Smooth muscle cell (in vitro differentiated cells): ENCODE data around the gene LRP2BP. TPM values are rescaled to one million over a fixed set of nuclear protein-coding genes. Genes with fewer than 3 reads are reported as not detected.

Experiments used
- DNase-seq: peaks from one replicate; lab custom pipeline; 2025; ENCODE audit not compliant: unreplicated experiment; lab: John Stamatoyannopoulos, UW
- H2AFZ ChIP-seq: fragments of 200-600 bp; sonication (generic); 2 replicates; pipeline ENCODE4 v1.6.0; 2016; ENCODE audit warnings: antibody characterized with exemption, low read depth, mild to moderate bottlenecking
- H3F3A ChIP-seq: fragments of 200-600 bp; sonication (generic); 2 replicates; pipeline ENCODE4 v1.6.0; 2017; ENCODE audit warnings: antibody characterized with exemption, low read depth
- H3K27ac ChIP-seq: fragments of 200-600 bp; sonication (generic); 2 replicates; pipeline ENCODE4 v1.5.1; 2016; ENCODE audit warnings: low read depth, mild to moderate bottlenecking
- H3K27me3 ChIP-seq: fragments of 200-600 bp; sonication (generic); 2 replicates; pipeline ENCODE4 v1.6.1; 2016; ENCODE audit warnings: low read depth, mild to moderate bottlenecking
- H3K36me3 ChIP-seq: fragments of 200-600 bp; sonication (generic); 2 replicates; pipeline ENCODE4 v1.5.1; 2016; ENCODE audit warnings: low read depth
- H3K4me1 ChIP-seq: fragments of 200-600 bp; sonication (generic); 2 replicates; pipeline ENCODE4 v1.5.1; 2016; ENCODE audit warnings: low read depth
- H3K4me2 ChIP-seq: fragments of 200-600 bp; sonication (generic); 2 replicates; pipeline ENCODE4 v1.6.0; 2016; ENCODE audit warnings: mild to moderate bottlenecking
- H3K4me3 ChIP-seq: fragments of 200-600 bp; sonication (generic); 2 replicates; pipeline ENCODE4 v1.5.1; 2016; ENCODE audit warnings: mild to moderate bottlenecking
- H3K79me2 ChIP-seq: fragments of 200-600 bp; sonication (generic); 2 replicates; pipeline ENCODE4 v1.6.0; 2016; ENCODE audit warnings: low read depth, mild to moderate bottlenecking
- H3K9ac ChIP-seq: fragments of 200-600 bp; sonication (generic); 2 replicates; pipeline ENCODE4 v1.6.0; 2016; ENCODE audit warnings: low read depth
- H3K9me3 ChIP-seq: fragments of 200-600 bp; sonication (generic); replicated peaks from 2 replicates; pipeline ENCODE4 v1.5.1; 2016; ENCODE audit warnings: low read depth
- H4K20me1 ChIP-seq: fragments of 200-600 bp; sonication (generic); 2 replicates; pipeline ENCODE4 v1.6.0; 2016; ENCODE audit warnings: low read depth
- CTCF ChIP-seq: fragments of 200-600 bp; sonication (generic); IDR thresholded peaks from 2 replicates; pipeline ENCODE4 v1.5.1; 2017; ENCODE audit warnings: borderline replicate concordance, mild to moderate bottlenecking, antibody characterized with exemption; ENCODE audit not compliant: insufficient read depth, poor library complexity, severe bottlenecking
- WGBS: methylation state at CpG from one replicate; pipeline ENCODE4 v1.1.7; 2016; ENCODE audit warnings: low lambda C conversion rate; 5-methylcytosine and 5-hydroxymethylcytosine counted together
- polyA plus RNA-seq: library from polyadenylated mRNA; unstranded; fragments of >200 nt; fragmentation: Nextera tagmentation; extraction: Ambion mirVana; gene quantifications from 2 replicates; pipeline ENCODE4 v1.2.1, GENCODE V29; 2016
- total RNA-seq: library from RNA; depleted of rRNA; stranded (reverse); fragments of >200 nt; gene quantifications from 2 replicates; pipeline ENCODE4 v1.2.3, GENCODE V29; 2014

Gene LRP2BP
- total and polyA plus RNA-seq, 2 experiments from 2014 or later, result 0.48 to 1.4 TPM

DNA sequence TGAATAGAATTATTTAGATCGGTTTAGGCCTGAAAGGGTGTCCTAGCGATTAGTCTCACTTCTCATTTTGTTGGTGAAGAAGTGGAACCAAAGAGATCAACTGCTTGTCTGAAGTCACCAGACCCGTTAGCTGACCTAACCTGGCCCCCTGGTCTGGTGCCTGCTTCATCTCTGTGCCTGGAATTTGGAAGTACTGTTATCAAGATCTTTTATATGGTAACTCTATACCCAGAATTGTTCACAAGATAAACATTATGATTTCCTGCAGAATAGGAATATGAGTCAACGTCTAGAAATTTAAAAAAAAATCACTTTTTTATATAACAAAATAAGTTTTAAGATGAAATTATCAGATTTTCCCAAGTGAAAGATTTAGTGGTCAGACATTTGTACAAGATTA lies 37.2 kb downstream of the LRP2BP start:
- Histone ChIP-seq H3K4me2 (no peak overlapping the region), H3K79me2 (no peaks in the 10 kb centered on the region), H4K20me1 (no peaks in the 10 kb centered on the region), H3K9ac (no peak overlapping the region), H3F3A (no peaks in the 10 kb centered on the region), H3K27ac (peak overlapping the region; percentile 44), H3K36me3 (no peaks in the 10 kb centered on the region), H3K9me3 (no peaks in the 10 kb centered on the region), H3K27me3 (no peaks in the 10 kb centered on the region), H2AFZ (no peak overlapping the region), H3K4me1 (peaks cover 6% of the 10 kb centered on the region), H3K4me3 (no peak overlapping the region)
- DNase-seq, result no peak
- TF ChIP-seq CTCF, result no peak
- 89% methylated on average over 4 of the region's 4 CpGs for WGBS

- no peaks in the 10 kb centered on the region for H3K36me3 ChIP-seq
- H3K79me2 ChIP-seq, result no peaks in the 10 kb centered on the region
- H3K4me1 ChIP-seq, result peaks cover 6% of the 10 kb centered on the region
- H4K20me1 ChIP-seq, result no peaks in the 10 kb centered on the region
- H3K9ac ChIP-seq, result no peak overlapping the region
- no peak for DNase-seq
- no peak overlapping the region for H3K4me2 ChIP-seq
- no peaks in the 10 kb centered on the region for H3F3A ChIP-seq
- H3K9me3 ChIP-seq, result no peaks in the 10 kb centered on the region
- H3K27me3 ChIP-seq, result no peaks in the 10 kb centered on the region
- H2AFZ ChIP-seq, result no peak overlapping the region
- peak overlapping the region; percentile 44 for H3K27ac ChIP-seq
- WGBS, result 94% methylated on average over 7 of the region's 7 CpGs
- TF ChIP-seq CTCF, result no peak
- no peak overlapping the region for H3K4me3 ChIP-seq
Measured at GRCh38 chr4:185357733-185358440, 37.8 kb downstream of the LRP2BP start.

DNA sequence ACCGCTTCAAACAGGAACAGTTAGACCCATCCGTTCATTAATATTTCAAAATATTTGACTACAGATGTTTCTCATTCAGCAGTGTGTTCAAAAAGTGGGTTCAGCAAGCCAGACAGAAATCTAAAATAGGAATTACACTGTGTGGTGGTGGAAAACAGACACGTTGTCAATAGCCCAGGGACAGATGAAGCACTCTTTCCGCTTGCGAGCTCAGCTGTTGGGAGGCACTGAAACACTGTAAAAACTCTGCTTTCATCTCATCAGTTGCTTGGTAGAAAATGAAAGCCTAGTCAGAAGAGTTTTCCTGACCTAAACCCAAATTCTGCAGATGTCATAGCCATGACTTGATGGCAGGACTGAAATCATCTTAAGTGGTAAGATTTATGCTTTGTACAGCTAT lies 38.5 kb downstream of the LRP2BP start:
- Histone ChIP-seq H4K20me1 (no peaks in the 10 kb centered on the region), H3K4me3 (no peak overlapping the region), H3K27me3 (no peaks in the 10 kb centered on the region), H3F3A (no peaks in the 10 kb centered on the region), H3K27ac (no peak overlapping the region), H3K79me2 (no peaks in the 10 kb centered on the region), H3K9ac (no peak overlapping the region), H3K4me1 (peaks cover 6% of the 10 kb centered on the region), H3K36me3 (no peaks in the 10 kb centered on the region), H3K9me3 (no peaks in the 10 kb centered on the region), H3K4me2 (no peak overlapping the region), H2AFZ (no peak overlapping the region)
- TF ChIP-seq CTCF, result no peak
- 71% methylated on average over 5 of the region's 5 CpGs for WGBS
- DNase-seq, result no peak

- Histone ChIP-seq H3K9me3 (no peaks in the 10 kb centered on the region), H3K27me3 (no peaks in the 10 kb centered on the region), H3K4me3 (no peak overlapping the region), H3K9ac (no peak overlapping the region), H3K4me2 (no peak overlapping the region), H3F3A (no peaks in the 10 kb centered on the region), H3K4me1 (no peaks in the 10 kb centered on the region), H4K20me1 (no peaks in the 10 kb centered on the region), H3K79me2 (no peaks in the 10 kb centered on the region), H2AFZ (no peak overlapping the region), H3K27ac (no peak overlapping the region), H3K36me3 (no peaks in the 10 kb centered on the region)
- TF ChIP-seq CTCF, result no peak
- DNase-seq, result no peak
- WGBS, result 91% methylated on average over 2 of the region's 2 CpGs
Measured at GRCh38 chr4:185352741-185353140, 43.0 kb downstream of the LRP2BP start.
